A204.1 (cell line): ENCODE measurements around the gene LUZP2.
"Not testable (repeated sequence)": the region's sequence is repeated elsewhere in the genome, so short reads cannot be mapped to it uniquely, and the experiment has no call there.

Source experiments
- FAIRE-seq: peaks from 2 replicates; lab custom pipeline; 2012; peaks lifted over from hg19 to GRCh38; lab: Jason Lieb, UNC

The LUZP2 gene

DNA sequence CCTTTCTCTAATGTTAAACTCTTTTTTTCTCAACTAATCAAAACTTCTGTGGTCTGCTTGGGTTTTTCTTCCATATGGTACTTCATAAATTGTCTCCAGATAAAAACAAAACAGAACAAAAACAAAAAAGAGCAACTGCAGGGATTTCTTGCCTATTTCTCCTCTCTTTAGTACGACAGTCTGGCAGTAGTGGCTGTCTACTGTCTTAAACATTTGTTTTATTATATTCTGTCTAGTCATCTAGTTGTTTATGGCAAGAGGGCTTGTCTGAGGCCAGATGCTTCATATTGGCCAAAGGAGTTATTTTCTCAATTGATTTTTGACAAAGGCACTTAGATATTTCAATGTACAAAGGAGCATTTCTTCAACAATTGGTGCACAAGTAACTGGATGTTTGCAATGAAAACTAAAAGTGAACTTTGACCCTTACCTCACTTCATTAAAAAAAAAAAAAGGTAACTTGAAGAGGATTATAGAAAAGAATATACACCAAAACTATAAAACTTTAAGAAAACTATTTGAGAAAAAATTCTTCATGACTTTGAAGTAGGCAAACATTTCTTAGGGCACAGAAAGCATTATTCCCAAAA lies 404.2 kb downstream of the LUZP2 start:
- no peak for FAIRE-seq

DNA sequence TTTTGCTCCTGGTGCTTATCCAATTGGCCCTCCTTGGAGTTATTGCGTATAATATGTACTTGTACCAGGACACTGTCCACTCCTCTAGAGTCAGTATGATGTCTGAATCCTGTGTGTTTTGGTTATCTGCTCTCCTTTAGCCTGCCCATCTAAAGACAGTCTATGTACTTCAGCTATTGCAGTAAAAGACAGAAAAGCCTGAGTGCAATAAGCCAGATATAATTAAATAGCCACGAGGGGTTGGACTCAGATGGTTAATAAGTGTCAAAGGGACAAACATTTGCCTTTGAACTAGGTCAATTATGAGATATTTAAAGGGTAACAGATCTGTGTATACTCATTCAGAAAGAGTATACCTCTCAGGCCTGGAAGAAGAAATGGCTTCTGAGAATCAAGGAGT lies 406.7 kb downstream of the LUZP2 start:
- FAIRE-seq, result no peak

DNA sequence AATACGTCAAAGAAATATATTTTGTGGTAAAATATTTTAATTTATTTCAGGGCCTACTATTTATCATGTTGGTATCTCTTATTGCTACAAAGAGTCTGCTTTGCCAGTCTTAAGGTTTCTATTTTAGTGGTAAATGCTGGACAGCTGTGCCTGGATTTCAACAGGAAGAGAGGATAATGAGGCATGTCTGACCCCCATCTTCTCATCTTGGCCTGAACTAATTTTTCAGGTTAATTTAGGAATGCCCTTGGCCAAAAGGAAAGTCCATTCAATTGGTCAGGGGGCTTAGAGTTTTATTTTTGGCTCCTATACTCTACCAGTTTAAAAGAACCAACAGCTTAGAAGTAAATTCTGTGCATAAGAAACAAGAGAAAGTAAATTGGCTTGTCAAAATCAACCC lies 428.2 kb downstream of the LUZP2 start:
- no peak for FAIRE-seq

DNA sequence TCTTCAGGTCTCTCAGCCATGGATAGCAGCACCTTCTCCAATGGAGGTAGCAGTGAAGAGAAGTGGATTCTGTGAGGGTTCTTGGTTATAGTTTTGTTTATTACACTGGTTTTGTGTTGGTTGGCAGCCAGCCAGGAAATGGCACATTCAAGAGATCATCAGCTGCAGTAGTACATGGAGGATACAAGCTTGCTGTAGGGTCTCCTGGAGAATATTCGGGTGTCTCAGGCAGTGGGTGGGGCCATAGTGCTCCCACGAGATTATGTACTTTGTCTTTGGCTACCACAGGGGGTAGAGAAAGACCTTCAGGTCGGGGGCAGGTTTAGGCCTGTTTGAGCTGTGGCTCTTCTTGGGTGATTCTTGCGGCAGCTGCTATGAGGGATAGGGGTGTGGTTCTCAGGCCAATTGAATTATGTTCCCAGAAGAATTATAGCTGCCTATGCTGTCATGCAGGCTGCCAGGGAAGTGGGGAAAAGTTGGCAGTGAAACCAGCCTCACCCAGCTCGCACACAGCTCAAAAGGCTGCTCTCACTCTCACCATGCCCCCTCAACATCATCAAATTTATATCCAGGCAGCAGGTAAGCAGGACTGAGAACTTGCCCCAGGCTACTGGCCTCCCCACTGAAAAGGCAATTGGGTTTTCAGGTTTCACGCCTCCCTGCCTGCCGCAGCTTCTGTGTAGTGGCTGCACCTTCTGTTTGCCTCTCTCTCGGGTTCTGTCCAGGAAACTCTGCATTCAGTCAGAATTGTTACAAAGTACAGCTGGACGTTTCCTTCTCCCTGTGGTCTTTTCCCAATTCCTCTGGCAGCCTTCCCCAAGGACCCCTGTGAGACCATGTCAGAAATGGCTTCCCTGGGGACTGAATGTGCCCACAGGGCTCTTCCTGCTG lies 435.5 kb downstream of the LUZP2 start:
- FAIRE-seq, result no peak

DNA sequence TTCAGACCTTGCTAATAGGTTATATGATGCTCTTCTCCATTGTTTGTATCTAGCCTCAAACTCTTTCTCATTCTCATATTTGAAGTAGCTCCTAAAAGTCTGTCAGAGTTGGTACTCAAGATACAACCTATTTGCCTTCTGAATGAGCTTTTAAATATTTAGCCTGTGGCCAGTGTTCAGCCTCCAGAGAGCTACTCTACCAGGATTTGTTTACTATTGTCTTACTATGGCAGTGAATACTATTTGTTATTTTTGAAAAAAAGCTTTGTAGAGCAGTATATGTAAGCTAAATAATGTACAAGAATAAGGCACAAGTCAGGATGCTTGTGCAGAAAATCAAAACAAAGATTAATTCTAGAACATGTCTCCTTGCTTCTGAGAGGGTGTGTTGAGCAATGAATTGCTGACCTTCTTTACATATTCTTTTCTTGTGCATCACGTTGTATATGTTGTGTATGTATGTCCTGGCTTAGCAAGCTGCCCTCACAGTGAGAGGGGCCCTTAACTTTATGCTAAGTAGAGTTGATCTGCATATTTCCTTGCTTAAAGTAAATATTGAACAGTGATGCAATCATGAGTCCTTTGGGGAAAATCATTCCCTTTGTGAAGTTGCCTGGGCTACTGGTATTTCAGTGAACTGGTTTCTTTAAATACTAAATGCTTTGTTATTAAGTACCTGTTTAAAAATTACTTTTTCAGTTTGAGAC lies 438.0 kb downstream of the LUZP2 start:
- FAIRE-seq, result no peak

DNA sequence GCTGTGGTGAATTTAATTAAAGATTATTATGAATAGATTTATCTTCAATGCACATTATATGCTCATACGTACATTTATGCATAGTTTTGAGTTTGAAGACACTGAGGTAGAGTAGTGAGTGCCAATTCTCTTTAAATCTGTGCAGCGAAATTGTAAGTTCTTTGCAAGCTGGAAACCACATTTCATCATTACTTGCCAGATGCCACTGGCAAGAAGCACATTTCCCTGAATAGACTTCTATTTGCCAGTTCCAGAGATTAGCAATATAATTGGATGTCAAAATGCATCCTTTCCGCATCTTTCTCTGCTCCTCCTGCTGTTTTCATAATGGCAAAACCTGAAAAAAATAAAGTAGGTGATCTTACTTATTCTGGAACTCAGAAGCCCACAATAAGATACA lies 448.0 kb downstream of the LUZP2 start:
- FAIRE-seq, result no peak

DNA sequence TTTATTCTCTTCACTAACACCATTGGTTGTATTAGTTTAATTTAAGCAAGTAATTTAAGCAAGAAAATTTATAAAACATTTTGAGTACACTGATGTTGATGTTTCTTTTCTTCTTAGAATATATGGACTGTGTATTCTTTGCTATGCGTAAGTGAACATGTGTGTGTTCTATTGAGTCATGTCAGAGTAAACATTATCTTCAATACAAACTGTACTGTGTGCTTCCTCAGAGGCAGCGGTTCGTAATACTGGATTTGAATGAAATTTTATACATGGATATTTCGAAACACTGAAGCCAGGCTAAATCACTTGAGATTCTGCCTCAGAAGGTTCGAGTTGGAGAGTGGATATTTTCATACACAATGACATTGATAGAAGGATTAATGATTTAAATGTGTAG lies 452.6 kb downstream of the LUZP2 start:
- no peak for FAIRE-seq

DNA sequence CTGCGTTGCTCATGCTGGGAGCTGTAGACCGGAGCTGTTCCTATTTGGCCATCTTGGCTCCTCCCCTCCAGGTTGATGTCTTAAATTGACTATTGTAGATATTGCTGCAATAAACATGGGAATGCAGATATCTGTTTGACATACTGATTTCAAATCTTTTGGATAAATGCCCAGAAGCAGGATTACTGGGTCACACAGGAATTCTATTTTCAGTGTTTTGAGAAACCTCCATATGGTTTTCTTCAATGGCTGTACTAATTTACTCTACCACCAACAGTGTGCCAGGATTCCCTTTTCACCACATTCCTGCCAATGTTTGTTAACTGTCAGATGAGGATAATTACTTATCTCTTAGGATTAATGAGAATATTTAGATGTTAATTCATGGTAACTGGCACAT lies 467.0 kb downstream of the LUZP2 start:
- no peak for FAIRE-seq

DNA sequence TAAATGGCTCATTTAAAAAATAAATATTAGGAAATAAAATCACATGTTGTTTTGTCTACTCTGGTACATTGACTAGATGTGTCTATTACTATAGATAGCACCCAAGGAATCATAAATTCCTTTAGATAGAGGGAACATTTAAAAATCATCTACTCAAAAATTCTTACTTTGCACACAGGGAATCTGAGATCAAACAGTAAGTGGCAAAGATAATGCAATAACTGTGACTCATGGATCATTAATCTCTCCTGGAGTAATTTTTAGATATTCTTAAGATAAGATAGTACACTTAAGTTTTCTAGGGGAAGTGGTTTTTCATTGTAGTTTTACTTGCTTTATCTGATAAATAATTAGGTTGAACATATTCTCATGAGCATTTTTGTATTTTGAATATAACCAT lies 468.9 kb downstream of the LUZP2 start:
- FAIRE-seq, result no peak

DNA sequence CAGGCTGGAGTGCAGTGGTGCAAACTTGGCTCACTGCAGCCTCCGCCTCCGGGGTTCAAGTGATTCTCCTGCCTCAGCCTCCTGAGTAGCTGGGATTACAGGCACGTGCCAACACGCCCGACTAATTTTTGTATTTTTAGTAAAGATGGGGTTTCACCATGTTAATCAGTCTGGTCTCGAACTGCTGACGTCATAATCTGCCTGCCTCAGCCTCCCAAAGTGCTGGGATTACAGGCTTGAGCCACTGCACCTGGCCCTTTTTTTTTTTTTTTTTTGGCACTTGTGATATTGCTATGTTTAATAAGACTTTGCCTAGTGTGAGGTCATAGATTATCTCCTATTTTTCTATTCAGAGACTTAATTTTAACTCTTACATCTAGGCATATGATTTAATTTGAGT lies 497.1 kb downstream of the LUZP2 start:
- FAIRE-seq, result not testable (repeated sequence)

DNA sequence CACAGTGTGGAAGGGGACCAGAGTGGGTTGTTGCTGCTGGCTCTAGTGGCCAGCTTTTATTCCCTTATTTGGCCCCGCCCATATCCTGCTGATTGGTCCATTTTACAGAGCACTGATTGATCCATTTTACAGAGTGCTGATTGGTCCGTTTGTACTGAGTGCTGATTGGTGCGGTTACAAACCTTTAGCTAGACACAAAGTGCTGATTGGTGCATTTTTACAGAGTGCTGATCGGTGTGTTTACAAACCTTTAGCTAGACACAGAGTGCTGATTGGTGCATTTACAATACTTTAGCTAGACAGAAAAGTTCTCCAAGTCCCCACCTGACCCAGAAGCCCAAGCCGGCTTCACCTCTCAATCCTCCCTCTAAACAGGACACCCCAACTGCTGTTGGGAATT lies 503.1 kb downstream of the LUZP2 start:
- FAIRE-seq, result not testable (repeated sequence)

DNA sequence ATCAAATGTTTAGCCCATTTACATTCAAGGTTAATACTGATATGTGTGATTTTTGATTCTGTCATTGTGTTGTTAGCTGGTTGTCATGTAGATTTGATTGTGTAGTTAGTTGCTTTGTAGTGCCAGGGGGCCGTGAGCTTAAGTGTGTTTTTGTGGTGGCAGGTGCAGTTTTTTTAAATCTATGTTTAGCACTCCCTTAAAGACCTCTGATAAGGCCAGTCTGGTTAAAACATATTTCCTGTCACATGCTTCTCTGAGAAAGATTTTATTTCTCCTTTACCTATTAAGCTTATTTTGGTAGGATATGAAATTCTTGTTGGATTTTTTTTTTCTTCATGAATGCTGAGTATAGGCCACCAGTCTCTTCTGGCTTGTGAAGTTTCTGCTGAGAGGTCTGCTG lies 540.6 kb downstream of the LUZP2 start:
- no peak for FAIRE-seq

DNA sequence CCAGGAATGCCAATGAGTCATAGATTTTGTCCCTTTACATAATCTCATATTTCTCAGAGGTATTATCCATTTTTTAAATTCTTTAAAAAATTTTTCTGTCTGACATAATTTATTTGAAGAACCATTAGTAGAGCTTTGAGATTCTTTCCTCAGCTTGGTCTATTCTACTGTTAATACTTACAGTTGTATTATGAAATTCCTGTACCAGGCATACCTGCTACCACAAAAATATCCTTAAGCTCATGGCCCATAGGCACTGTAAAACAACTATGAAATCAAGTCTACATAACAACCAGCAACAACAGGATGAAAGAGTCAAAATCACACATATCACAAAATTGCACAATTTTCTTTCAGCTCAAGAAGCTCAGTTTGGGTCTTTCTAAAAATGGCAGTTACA lies 541.3 kb downstream of the LUZP2 start:
- no peak for FAIRE-seq

DNA sequence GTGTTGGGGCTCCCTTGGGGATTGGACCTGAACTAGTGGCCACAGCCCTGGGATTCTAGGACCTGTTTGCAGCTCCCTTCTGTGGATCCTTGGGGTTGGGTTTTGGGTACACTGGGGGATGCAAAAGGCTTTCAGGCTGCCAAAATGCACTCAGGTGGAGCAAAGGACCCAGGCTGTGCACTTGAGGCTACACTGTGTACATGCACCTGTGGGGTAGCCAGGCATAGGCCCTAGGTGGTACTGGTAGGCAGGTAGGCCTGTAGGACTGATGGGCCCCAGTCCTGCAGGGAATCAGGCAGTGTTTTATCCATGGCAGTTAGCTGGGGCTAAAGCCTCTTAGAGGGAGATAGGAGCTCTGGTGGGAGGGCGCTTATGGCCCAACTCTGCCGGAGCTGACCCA lies 542.3 kb downstream of the LUZP2 start:
- no peak for FAIRE-seq

DNA sequence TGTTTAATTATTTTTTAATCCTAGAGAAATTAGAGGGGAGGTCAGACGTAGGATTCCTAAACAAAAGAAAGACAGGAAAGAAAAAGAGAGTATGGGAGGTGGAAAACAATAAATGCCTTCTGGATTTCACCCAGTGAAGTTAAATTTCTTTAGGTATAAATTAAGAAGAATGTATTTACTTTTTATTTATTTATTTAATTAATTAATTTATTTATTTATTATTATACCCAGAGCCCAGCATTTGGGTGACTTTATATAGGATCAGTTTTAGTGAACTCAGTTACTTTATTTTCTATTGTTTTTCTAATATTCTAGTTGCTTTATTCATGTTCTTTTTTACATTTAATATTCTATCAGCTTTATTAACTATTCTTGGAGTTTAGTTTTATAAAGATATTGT lies 551.8 kb downstream of the LUZP2 start:
- peak; percentile 3 for FAIRE-seq

DNA sequence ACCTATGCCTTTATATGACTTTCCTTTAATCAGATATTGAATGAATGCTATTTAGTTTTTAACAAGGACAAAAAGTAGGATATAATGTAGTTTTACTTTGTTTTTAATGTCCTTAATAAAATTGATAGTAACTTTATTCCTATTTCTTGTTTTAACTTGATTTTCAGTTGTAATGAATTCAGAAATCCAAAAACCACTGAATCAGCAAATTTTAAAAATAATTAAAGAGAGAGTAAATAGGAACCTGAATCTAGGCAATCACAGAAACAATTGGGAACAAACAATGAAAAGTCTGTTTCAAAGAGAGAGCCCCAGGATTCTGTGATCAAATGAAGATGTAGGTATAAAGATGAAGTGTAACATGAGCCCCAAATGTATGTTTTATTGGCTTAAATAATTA lies 556.0 kb downstream of the LUZP2 start:
- no peak for FAIRE-seq

DNA sequence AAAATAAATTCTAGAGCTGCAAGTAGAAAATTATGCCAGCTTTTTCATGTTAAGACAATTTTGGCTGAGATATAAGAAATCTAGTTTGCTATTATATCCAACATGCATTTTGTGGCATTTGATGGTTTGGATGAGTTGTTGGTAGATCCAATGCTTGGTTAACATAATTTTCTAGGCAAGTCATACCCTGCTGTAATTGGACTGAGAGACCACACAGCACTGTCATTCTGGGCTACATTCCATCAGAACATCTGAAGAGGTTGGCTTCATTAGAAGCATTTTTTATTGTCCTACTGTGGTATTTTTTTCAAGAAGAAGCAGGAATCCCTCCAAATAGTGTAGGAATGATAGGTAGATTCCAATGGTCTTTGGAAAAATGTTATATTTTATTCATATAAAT lies 561.0 kb downstream of the LUZP2 start:
- FAIRE-seq, result no peak

DNA sequence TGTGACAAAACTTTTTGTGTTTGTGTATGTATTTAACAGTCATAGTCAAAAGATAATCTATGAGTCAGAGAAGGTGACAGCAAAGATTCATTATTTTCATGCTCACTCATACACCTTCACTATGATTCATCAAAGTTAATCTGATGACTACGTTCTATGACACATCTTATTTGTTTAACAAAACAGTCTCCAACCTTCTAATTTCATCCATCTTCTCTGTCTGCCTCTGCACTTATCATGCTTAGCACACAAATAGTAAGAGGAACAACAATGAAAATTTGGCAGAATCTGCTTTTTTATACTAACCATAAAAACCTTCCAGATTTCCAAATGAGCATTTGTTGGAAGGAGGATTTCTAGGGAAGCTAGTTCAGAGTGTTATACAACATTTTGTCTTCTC lies 568.9 kb downstream of the LUZP2 start:
- no peak for FAIRE-seq

DNA sequence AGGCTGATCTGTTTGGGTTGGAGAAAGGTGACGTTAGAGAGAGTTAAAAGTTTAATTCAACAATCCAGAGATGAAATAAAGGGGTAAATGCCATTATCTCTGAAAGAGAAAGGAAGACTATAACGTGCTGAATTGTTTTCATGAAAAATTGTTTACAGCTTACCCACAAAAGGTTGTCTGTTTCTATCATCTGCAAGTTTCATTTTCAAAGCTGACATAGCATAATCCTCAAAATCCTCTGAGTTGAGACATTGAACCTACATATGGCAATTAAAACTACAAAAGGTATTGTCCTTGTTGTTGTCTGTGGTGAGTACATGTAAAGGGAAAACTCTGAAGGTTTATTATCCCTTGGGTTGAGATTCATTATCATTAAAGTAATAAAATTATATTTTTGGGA lies 569.9 kb downstream of the LUZP2 start:
- no peak for FAIRE-seq

DNA sequence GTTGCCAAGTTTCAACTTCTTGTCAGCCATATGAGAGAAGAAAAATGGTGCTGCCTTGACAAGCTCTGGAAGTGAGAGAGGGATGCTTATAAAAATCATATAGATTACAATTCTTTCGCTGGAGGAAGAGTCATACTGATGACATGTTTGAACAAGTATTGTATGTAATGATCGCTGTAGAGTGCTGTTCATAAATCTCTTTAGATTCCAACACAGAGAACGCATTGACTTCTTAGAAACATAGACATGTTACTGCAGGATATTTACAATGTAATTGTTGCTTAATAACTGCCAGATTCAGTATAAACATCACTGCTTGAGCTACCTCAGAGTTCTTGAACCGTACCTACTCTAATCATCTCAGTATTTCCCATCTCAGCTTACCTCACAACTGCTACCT lies 571.6 kb downstream of the LUZP2 start:
- no peak for FAIRE-seq

DNA sequence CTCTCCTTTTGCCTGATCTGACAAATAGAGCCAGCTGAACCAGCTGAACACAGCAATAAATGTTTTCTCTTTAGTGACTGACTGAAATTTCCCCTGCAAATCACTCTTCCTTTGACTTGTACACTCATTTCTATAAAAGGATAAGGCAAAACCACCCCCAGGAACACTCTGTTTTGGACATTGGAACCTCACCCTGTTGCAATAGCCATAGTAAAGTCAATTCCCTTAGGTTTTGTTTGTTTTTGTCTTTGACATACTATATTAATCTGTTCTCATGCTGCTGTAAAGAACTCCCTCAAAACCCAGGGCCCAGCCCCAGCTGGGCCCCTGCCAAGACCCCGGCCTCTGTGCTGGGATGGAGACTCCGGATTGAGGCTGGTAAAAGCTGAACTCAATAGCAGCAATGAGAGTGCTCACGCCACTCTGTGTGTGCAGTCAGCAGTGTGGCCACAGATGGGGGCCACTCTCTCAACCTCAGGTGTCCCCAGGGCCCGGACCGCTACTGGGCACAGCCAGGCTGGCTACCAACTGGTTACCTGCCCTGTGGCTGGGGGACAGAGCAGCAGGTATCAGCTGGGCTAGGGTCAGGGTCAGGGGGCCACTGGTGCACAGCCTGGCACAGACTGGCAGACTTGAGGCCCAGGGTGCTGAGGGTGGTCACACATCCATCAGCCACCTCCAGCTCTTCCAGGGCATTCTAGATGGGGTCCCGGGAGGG lies 597.4 kb downstream of the LUZP2 start:
- FAIRE-seq, result no peak

DNA sequence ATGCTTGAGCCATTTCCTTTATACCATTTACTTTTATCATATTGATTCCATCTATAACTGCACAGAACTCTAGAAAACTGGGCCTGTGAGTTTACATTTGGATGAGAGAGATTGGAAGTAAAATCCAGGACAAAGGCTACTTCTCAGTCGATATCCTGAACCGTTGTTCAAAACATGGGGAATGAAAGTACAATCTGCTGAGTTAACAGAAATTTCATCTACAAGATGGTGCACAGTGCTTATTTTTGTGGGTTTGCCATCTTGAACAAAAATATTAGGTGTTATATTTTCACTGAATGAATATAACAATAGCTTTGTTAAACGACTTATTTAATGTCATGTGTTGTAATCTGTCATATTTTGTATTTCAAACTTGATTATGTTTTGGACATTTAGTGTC lies 622.6 kb downstream of the LUZP2 start:
- no peak for FAIRE-seq
